GM12801 (cell line): ENCODE results near the gene NOTCH2.

ENCODE experiments used
- TF ChIP-seq, protein P1 (sequence below): IDR thresholded peaks from one replicate; pipeline ENCODE4 v1.5.1; 2011; ENCODE audit warnings: control low read depth; ENCODE audit not compliant: insufficient read length; ENCODE audit errors: extremely low read depth

The NOTCH2 gene

DNA sequence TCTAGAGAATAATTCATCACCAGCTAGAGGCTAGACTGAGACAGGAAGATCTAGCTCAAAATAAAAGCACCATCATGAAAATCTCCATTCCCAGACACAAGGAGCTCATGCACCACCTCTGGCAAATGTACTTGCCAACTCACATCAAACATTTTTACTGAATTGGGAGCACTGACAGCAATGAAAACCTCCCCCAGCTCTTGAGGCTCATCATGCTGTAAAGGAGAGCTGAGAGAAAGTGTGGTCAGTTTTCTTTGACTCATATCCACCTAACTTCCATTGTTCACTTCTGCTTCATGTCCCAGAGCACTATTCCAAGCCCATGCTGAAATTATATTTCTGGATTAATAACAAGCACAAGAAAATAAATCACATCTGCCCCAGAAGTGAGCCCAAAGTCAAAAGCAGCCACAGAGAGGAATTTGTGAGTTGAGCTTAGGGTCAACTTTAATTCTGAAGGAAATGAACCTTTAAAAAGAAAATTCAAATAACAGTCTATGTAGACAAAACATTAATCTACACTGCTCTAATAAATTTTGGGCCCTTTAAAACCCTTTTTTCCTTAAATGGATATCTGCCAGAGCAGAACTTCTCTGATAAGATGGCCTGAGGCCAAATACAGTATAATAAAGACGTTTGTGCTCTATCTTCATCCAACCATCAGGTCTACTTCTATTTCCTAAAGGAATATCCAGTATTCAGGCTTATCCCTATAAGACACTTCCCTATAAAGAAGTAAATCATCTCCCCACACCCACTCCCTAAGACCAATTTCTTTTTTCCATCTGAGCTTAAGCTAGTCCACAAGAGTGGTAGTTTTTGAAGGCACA, 87.3 kb downstream of the NOTCH2 start:
- TF ChIP-seq, protein P1, sequence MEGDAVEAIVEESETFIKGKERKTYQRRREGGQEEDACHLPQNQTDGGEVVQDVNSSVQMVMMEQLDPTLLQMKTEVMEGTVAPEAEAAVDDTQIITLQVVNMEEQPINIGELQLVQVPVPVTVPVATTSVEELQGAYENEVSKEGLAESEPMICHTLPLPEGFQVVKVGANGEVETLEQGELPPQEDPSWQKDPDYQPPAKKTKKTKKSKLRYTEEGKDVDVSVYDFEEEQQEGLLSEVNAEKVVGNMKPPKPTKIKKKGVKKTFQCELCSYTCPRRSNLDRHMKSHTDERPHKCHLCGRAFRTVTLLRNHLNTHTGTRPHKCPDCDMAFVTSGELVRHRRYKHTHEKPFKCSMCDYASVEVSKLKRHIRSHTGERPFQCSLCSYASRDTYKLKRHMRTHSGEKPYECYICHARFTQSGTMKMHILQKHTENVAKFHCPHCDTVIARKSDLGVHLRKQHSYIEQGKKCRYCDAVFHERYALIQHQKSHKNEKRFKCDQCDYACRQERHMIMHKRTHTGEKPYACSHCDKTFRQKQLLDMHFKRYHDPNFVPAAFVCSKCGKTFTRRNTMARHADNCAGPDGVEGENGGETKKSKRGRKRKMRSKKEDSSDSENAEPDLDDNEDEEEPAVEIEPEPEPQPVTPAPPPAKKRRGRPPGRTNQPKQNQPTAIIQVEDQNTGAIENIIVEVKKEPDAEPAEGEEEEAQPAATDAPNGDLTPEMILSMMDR = no peak

DNA sequence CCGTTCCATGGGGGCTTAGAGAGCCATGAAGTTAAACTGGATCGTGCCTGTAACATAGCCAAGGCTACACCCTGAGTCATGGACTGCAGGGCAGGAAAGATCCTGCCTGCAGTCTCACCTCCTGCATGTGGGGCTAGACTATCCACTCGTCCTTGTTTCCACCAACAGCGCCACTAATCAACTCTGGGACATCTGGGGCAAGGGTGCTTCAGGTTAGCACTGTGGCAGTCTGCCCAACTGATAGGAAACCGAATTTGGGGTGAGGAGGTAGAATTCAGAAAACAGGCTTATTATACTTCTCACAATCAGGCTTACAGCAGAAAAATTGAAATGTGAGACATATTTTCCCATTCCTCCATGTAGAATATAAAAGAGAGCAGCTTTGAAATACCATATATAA, 88.0 kb downstream of the NOTCH2 start:
- TF ChIP-seq, protein P1 = no peak

DNA sequence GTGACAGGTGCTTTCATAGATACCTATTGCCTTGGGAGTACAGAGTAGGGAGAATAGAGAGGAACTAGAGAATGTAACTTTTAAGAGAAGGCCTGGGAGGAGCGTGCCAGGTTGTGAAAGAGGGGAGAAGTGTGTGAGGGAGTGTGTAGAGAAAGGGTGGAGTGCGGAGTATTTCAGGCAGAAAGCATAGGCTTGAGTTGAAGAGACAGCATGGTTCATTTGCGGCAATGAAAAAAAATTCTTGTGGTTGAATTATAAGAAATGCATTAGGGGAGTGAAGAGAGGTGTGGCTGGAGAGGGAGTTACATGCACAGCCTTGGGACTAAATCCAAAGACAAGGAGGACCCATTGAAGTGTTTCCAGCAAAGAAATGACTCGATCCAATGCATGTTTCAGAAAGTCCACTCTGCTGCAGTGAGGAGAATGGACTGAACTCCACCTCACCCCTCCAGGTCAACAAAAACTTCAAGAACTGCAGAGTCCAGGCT, 91.4 kb downstream of the NOTCH2 start:
- TF ChIP-seq, protein P1 = no peak

DNA sequence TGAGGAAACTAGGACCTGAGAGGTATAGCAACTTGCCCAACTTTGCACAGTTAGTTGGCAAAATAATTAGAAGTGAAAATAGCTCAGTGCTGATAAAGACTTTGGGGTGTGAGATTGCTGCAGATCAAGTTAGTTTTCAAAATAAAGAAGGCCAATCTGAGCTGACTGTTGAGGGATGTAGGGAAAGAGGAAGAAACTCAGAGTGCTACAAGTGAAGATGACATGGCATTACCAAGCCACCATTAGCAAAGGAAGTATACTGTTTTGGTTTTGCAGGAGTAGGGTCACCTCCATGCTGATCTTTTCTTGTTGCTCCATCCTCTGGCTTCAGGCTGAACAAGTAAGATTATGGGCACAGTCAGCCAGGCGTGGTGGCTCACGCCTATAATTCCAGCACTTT, 94.5 kb downstream of the NOTCH2 start:
- TF ChIP-seq, protein P1 = no peak

DNA sequence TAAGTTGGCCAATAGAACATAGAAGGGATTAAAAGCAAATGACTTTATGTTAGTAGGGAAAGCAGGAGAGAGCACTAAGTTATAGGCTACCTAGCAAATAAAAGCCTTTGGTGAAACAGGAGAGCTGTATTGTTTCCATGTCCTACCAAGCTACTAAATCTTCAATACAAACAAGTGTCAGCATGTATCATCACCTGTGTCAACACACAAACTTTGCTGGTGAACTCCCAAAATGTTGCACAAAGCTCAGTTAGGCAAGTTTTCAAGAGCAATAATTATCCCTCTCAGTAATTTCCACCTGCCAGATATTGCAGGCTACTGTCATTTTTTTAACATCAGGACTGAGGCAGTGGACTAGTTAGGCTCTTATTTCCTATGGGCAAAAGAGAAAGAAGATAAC, 95.4 kb downstream of the NOTCH2 start:
- TF ChIP-seq, protein P1 = no peak

DNA sequence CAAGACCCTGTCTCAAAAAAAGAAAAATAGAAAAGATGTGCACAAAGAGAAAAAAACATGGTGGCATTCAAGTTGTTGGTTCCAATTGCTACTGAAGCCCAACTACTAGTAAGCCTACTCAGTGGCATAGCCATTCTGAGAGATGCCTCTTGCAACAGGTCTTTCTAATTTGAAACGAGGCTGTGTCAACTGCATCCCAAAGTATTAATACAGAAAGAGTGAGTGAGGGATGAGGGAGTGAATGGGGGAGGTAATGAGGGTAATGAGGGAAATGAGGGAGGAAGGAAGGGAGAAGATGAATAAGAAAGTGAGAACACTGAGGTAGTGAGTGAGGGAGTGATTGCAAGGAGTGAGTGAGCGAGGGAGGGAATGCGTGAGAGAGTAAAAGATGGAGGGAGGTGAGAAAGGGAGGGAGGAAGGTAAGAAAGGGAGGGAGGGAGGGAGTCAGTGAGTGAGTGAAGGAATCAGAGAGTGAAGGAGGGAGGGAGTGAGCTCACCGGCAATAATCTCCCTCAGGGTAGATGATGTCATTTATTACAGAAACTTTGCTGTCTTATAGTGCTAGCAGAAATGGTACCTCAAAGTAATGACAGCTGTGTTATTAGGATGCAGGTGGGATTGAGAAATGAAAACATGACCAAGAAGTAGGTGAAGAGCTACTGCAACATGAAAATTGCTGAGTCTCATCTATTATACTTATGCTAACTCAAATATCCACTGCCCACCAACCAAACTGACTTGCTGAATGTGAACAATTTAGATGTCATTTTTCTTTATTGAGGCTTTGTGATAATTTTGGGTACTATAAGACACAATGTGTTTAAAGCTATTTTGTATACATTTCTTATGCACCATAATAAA, 97.5 kb downstream of the NOTCH2 start:
- TF ChIP-seq, protein P1 = no peak

DNA sequence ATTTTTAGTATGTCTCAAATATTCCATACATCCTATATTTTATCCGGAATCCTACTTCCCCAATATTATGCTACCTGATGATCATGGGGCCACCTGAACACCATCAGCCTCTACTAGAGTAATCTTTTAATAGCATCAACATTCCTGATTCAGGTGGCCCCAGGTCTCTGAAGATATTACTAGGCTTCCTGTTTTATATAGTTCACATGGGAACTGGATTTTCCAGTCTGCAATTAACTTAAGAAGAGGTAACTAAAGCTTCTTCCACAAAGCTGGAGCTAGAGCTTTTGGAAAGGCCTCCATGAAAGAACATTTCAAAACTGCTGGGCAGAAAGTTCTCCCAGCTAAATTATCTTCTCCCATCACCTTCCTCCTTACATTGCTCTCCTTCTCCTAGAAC, 100.9 kb downstream of the NOTCH2 start:
- TF ChIP-seq, protein P1 = no peak
